GM12892 (cell line): ENCODE measurements around the gene ATP7B. TPM values are rescaled to one million over a fixed set of nuclear protein-coding genes. Genes with fewer than 3 reads are reported as not detected.
A peak's percentile ranks its signal among the peaks of the same experiment; 100 is the strongest.
"Not testable (repeated sequence)": the region's sequence is repeated elsewhere in the genome, so short reads cannot be mapped to it uniquely, and the experiment has no call there.

Experiments used
- DNase-seq: peaks from one replicate; pipeline ENCODE4 v3.0.0; 2011; ENCODE audit not compliant: insufficient read length
- FAIRE-seq: peaks from 2 replicates; lab custom pipeline; 2011; peaks lifted over from hg19 to GRCh38; lab: Jason Lieb, UNC
- POLR2A ChIP-seq: IDR thresholded peaks from 2 replicates; pipeline ENCODE4 v1.6.1; 2011; ENCODE audit warnings: low read depth, low read length, control low read depth
- POLR2AphosphoS5 ChIP-seq: IDR thresholded peaks from 2 replicates; pipeline ENCODE4 v1.6.1; 2011; ENCODE audit warnings: low read depth, low read length, control low read depth
- TAF1 ChIP-seq: IDR thresholded peaks from 2 replicates; pipeline ENCODE4 v1.6.1; 2011; ENCODE audit warnings: low read depth, mild to moderate bottlenecking, control low read depth, low read length, borderline replicate concordance
- polyA plus RNA-seq: library from polyadenylated mRNA; unstranded; fragments of >200 nt; gene quantifications from one replicate; pipeline ENCODE4 v1.2.1, GENCODE V29; 2012; ENCODE audit warnings: missing spikeins, inconsistent platforms; ENCODE audit not compliant: missing spikeins

ATP7B gene
- 0.15 TPM for polyA plus RNA-seq

DNA sequence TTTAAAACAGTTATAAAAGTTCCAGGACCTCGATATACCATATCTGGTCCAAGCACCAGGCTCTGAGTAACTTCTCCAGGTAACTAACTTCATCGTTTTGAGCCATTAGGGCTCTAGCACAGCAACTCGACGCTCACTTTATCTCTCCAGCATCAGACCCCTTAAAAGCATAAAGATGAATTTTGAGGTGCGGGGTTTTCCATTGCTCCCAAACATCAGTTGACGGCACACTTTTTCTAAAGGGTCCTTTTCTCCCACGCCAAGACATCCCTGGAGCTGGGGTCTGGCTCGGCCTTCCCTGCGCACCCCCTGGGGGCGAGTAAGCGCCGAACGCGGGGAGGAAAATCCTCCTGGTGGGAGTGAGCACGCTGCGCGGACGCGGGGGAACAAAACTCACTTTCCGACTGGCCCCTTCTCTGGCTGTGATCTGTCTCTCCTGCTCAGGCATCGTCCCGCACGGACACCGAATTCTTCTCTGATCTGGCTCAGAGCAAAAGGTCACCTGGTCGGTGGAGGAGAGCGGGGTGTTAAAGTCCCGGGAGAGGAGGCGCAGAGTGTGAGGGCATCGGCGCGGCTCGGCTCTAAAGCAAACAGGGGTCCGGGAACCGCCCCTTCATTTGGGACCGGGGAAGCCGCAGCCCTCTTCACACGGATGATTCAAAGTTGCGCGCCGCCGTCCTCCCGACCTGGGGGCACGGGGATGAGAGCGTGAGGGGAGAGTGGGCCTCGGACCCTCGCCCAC is at the start of gene ATP7B:
Gene ATP7B, minus strand, starts transcription at position 561 of the 742 bp plus-strand sequence. Its CDS starts 113 bp downstream, at position 448.
- no peak for FAIRE-seq
- DNase-seq = peak; percentile 24
- TF ChIP-seq TAF1 = no peak
- TF ChIP-seq POLR2A = no peak
- no peak for TF ChIP-seq POLR2AphosphoS5

DNA sequence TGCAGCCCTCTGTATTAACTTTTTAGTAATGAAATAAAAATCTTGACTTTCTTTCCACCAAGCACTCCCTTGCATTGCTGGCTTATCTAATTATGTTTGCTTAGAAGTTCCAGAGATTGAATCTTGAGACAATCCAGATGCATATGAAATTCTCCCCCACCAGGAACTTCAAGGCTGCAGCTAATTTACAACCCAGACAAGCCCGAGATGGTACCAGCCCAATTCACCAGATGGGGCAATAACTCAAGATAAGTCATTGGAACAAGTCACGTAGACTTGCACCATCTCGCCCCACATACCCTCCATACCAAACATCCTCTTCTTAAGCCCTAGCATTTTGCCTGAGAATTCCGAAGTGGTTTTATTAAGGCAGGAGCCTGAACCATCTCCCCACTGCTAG is 42.2 kb upstream of the ATP7B start:
- DNase-seq (no peak), FAIRE-seq (no peak)

DNA sequence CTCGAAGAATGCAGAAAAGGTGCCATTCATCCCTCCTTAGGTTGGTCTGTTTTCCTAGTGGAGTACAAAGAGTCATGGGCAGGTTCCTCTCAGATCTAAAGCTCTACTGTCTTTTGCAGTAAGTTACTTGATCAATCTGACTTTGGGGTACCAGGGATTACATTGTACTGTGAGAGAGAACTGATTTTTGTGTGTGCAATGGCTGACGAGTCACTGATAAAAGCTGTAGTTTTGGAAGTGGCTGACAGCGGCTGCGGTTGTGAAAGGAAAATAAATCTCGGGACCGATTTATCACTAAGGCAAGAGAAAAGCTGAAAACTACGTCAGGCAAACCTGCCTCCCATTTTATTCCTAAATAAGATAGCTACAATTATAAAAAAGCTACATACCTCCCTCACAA is 40.1 kb upstream of the ATP7B start:
- TF ChIP-seq POLR2AphosphoS5 = no peak
- TF ChIP-seq POLR2A = no peak
- TF ChIP-seq TAF1 = no peak
- no peak for FAIRE-seq
- no peak for DNase-seq

More for the DNA sequence above, 42.2 kb upstream of the ATP7B start:
- TF ChIP-seq POLR2AphosphoS5 (no peak), TAF1 (no peak), POLR2A (no peak)

DNA sequence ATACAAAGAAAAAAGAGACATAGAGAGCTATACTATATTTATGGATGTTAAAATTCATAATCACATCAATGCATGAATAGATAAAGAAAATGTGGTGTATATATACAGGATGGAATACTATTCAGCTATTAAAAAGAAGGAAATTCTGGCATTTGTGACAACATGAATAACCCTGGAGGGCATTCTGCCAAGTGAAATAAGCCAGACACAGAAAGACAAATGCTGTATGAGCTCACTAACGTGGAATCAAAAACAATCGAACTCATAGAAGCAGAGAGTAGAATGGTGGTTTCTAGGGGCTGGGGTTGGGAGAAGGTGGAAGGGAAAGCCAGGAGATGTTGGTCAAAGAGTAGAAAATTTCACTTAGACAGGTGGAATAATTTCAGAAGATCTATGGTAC is 37.3 kb upstream of the ATP7B start:
- FAIRE-seq = no peak
- TF ChIP-seq POLR2AphosphoS5 = no peak
- no peak for TF ChIP-seq POLR2A
- TF ChIP-seq TAF1 = no peak
- DNase-seq = no peak

DNA sequence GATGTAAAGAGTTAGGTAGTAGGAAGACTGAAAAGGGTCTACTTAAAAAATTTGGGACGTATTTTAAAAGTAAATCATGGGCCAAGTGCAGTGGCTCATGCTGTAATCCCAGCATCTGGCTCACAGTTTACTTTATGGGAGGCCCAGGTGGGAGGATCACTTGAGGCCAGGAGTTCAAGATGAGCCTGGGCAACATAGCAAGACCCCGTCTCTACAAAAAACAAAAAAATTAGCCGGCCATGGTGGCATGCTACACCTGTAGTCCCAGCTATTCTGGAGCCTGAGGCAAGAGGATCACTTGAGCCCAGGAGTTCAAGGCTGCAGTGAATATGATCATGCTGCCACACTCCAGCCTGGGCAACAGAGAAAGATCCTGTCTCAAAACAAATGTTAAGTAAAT is 36.2 kb upstream of the ATP7B start:
- DNase-seq (no peak), FAIRE-seq (no peak)
- TF ChIP-seq POLR2AphosphoS5 = no peak
- TF ChIP-seq POLR2A = no peak
- TF ChIP-seq TAF1 = no peak

DNA sequence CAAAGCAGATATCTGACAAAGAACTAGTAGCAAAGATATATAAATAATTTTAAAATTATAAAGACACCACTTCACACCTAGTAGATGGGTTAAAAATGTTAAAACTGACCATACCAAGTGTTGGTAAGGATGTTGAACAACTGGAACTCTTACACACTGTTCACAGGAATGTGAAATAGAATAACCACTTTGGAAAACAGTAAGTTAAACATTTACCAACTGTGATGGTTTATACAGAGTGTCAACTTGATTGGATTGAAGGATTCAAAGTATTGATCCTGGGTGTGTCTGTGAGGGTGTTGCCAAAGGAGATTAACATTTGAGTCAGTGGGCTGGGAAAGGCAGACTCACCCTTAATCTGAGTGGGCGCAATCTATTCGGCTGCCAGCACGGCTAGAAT is 32.4 kb upstream of the ATP7B start:
- no peak for FAIRE-seq
- TF ChIP-seq POLR2A = no peak
- TF ChIP-seq POLR2AphosphoS5 = no peak
- no peak for TF ChIP-seq TAF1
- no peak for DNase-seq

DNA sequence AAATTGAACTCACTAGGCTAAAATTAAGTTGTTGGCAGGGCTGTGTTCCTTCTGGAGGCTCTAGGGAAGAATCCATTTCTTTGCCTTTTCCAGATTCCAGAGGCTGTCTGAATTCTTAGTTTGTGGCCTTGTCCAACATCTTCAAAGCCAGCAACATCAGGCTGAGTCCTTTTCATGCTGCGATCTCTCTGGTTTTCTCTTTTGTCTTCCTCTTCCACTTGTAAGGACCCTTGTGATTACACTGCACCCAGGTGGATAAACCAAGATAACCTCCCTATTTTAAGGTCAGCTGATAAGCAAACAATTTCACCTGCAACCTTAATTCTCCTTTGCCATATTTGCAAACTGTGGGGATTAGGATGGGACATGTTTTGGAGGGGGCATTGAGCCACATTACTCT is 24.8 kb upstream of the ATP7B start:
- FAIRE-seq = no peak
- DNase-seq = no peak

DNA sequence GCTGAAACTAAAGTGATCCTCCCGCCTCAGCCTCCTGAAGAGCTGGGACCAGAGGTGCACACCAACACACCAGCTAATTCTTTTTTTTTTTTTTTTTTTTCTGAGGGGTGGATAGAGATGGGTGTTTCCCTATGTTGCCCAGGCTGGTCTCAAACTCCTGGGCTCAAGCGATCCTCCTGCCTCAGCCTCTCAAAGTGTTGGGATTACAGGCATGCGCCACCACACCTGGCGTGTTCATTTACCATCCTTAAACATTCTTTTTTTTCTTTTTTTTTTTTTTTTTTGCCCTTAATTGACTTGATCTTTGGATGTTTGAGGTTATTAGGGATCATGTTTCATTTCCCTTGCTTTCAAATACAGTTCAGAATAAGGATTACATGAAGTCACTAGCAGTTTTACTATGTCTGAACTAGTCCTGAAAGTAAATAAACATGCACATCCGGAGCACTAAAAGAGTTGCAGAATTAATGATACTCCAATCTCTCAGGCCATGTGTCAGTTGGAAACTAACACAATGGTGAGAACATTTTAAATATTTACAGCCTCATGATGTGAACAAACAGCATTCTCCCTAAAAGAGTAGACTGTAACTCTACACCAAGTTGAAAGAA is 23.5 kb upstream of the ATP7B start:
- TF ChIP-seq POLR2AphosphoS5 (no peak), TAF1 (no peak)
- no peak for DNase-seq
- no peak for FAIRE-seq

More for the DNA sequence above, 24.8 kb upstream of the ATP7B start:
- TF ChIP-seq TAF1 = no peak
- no peak for TF ChIP-seq POLR2A
- TF ChIP-seq POLR2AphosphoS5 = no peak

DNA sequence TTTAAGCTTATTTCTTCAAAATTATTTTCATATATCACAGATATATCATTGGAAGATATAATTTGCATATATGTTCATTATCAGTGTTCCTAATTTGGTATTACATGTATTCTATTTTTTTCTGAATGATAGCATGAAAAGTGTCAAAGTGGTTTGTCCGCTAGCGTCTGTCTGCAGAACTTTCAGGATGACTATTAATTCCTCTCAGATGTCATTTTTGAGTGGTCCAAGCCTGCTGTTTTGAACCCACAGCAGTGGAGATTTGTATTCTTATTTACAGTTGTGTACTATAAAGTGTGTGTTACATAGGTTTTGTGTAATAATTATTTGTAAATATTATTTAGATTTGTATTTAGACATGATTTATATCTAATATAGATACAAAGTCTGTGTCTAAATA is 21.8 kb upstream of the ATP7B start:
- no peak for TF ChIP-seq POLR2AphosphoS5
- FAIRE-seq (no peak), DNase-seq (no peak)

DNA sequence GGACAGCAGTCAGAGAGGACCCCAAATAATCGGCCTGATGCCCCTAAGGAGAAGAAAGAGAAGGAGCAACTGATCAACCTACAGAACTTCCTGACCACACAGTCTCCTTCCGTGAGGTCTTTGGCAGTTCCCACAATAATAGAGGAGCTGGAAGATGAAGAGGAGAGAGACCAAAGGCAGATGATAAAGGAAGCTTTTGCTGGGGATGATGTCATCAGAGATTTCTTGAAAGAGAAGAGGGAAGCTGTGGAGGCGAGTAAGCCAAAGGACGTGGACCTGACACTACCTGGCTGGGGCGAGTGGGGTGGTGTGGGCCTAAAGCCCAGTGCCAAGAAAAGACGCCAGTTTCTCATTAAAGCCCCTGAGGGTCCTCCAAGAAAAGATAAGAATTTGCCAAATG is 19.2 kb upstream of the ATP7B start:
- not testable (repeated sequence) for FAIRE-seq, DNase-seq

DNA sequence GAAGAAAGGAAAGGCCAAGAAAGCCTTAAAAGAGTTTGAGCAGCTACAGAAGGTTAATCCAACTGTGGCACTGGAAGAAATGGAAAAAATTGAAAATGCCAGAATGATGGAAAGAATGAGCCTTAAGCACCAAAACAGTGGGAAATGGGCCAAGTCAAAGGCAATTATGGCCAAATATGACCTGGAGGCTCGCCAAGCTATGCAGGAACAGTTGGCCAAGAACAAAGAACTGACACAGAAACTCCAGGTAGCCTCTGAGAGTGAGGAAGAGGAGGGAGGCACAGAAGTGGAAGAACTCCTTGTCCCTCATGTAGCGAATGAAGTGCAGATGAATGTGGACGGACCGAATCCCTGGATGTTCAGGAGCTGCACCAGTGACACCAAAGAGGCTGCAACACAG is 18.3 kb upstream of the ATP7B start:
- FAIRE-seq (no peak), DNase-seq (no peak)
- TF ChIP-seq TAF1 = no peak
- no peak for TF ChIP-seq POLR2AphosphoS5
- TF ChIP-seq POLR2A = no peak

DNA sequence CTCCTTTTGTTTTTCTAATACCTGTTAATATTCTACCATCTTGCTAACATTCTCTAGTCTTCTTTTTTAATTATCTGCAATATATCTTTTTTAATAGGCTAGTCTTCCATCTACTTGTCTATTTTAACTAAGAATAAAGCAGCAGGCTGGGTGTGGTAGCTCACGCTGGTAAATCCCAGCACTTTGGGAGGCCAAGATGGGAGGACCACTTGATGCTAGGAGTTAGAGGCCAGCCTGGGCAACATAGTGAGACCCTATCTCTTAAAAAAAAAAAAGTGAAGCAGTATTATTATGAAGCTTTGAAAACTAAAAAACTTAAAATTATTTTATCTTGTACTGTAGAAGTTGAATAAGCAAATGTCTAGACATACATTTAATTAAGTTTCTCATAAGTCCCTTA is 16.6 kb upstream of the ATP7B start:
- TF ChIP-seq TAF1 (no peak), POLR2AphosphoS5 (no peak), POLR2A (no peak)
- no peak for DNase-seq
- FAIRE-seq = no peak

DNA sequence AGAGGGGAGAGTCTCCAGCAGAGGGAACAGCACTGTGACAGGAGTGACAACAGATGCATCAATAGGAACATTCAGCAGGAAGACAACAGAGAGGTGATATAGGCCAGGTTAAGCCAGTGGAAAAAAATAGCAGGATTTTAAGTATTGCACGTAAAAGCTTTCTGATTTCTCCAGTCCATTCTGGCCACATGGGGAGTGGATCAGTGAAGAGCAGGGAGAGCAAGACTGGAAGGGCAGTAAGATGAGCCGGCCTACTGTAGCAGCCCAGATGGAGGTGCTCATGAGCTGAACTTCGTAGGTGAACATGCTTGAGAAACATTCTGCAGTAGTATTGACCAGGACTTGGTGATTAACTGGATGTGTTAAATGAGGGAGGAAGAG is 15.0 kb upstream of the ATP7B start:
- FAIRE-seq (no peak), DNase-seq (no peak)
- TF ChIP-seq TAF1 (no peak), POLR2AphosphoS5 (no peak), POLR2A (no peak)
